ENCODE results near the gene LAMA1.

The LAMA1 gene

GRCh38 chr18:7133181-7133580 is 15.6 kb upstream of the LAMA1 start:
- TF ChIP-seq CTCF (IDR thresholded peaks at IDR 0.05; ENCODE audit: low read depth, low read length, missing control alignments), result no peak
- in situ Hi-C loops (cut with HindIII; ENCODE audit: low sequenced_read_pairs), result no loop called here
- no peak for DNase-seq (ENCODE audit: low read depth)
- no peak overlapping the region for H3K4me3 ChIP-seq (ENCODE audit: low read depth, low read length)

- DNase-seq (ENCODE audit: low read depth), result no peak
- no peak for TF ChIP-seq CTCF (IDR thresholded peaks at IDR 0.05; ENCODE audit: low read depth, low read length, missing control alignments)
- no peak overlapping the region for H3K4me3 ChIP-seq (ENCODE audit: low read depth, low read length)
- in situ Hi-C loops (cut with HindIII; ENCODE audit: low sequenced_read_pairs), result no loop called here
These were observed 15.0 kb upstream of the LAMA1 start for GRCh38 chr18:7132356-7133150.

- H3K4me3 ChIP-seq (ENCODE audit: low read depth, low read length), result no peak overlapping the region
- in situ Hi-C loops (cut with HindIII; ENCODE audit: low sequenced_read_pairs), result no loop called here
- TF ChIP-seq CTCF (IDR thresholded peaks at IDR 0.05; ENCODE audit: low read depth, low read length, missing control alignments), result no peak
- DNase-seq (ENCODE audit: low read depth), result no peak
These were observed 4.8 kb upstream of the LAMA1 start for GRCh38 chr18:7122376-7122775.

- TF ChIP-seq CTCF (IDR thresholded peaks at IDR 0.05; ENCODE audit: low read depth, low read length, missing control alignments), result no peak
- no peak for DNase-seq (ENCODE audit: low read depth)
- peak overlapping the region; percentile 49 for H3K4me3 ChIP-seq (ENCODE audit: low read depth, low read length)
- in situ Hi-C loops (cut with HindIII; ENCODE audit: low sequenced_read_pairs), result no loop called here
These were observed 706 bp downstream of the LAMA1 start for GRCh38 chr18:7116792-7117389.

- in situ Hi-C loops (cut with HindIII; ENCODE audit: low sequenced_read_pairs), result no loop called here
- TF ChIP-seq CTCF (IDR thresholded peaks at IDR 0.05; ENCODE audit: low read depth, low read length, missing control alignments), result no peak
These were observed 1.4 kb downstream of the LAMA1 start for GRCh38 chr18:7116001-7116730.

GRCh38 chr18:7112936-7113335 is 4.7 kb downstream of the LAMA1 start:
- H3K4me3 ChIP-seq (ENCODE audit: low read depth, low read length), result no peak overlapping the region
- in situ Hi-C loops (cut with HindIII; ENCODE audit: low sequenced_read_pairs), result no loop called here
- no peak for DNase-seq (ENCODE audit: low read depth)
- no peak for TF ChIP-seq CTCF (IDR thresholded peaks at IDR 0.05; ENCODE audit: low read depth, low read length, missing control alignments)

More at GRCh38 chr18:7116001-7116730, 1.4 kb downstream of the LAMA1 start:
- H3K4me3 ChIP-seq (ENCODE audit: low read depth, low read length), result peak overlapping the region; percentile 49
- DNase-seq (ENCODE audit: low read depth), result peak; percentile 2
